Astrocyte (in vitro differentiated cells and primary cell): ENCODE data around the gene PRODH2.

Experiments
- EZH2 ChIP-seq: IDR thresholded peaks from 2 replicates; pipeline ENCODE4 v1.6.1; 2012; ENCODE audit warnings: mild to moderate bottlenecking, low read length, inconsistent platforms; ENCODE audit not compliant: insufficient read depth
- TF ChIP-seq, protein P1 (sequence below): IDR thresholded peaks from 2 replicates; pipeline ENCODE4 v1.5.1; 2011; ENCODE audit warnings: low read depth, mild to moderate bottlenecking, inconsistent platforms, low read length, moderate library complexity; ENCODE audit not compliant: insufficient read depth

- TF ChIP-seq, protein P1, sequence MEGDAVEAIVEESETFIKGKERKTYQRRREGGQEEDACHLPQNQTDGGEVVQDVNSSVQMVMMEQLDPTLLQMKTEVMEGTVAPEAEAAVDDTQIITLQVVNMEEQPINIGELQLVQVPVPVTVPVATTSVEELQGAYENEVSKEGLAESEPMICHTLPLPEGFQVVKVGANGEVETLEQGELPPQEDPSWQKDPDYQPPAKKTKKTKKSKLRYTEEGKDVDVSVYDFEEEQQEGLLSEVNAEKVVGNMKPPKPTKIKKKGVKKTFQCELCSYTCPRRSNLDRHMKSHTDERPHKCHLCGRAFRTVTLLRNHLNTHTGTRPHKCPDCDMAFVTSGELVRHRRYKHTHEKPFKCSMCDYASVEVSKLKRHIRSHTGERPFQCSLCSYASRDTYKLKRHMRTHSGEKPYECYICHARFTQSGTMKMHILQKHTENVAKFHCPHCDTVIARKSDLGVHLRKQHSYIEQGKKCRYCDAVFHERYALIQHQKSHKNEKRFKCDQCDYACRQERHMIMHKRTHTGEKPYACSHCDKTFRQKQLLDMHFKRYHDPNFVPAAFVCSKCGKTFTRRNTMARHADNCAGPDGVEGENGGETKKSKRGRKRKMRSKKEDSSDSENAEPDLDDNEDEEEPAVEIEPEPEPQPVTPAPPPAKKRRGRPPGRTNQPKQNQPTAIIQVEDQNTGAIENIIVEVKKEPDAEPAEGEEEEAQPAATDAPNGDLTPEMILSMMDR = no peak
- no peak for TF ChIP-seq EZH2
Measured at GRCh38 chr19:35822579-35822978, 9.9 kb upstream of the PRODH2 start.
